Fibroblast of lung (primary cell): ENCODE results near the gene FLT3. TPM values are rescaled to one million over a fixed set of nuclear protein-coding genes. Genes with fewer than 3 reads are reported as not detected.

Experiments
- DNase-seq, 2 donors: peaks; one replicate each; pipeline versions ENCODE4 v3.0.0 to v3.0.0-alpha.2; 2010; ENCODE audit warnings: low read depth in 2 of 2
- H2AFZ ChIP-seq: 2 replicates; pipeline ENCODE4 v1.5.1; 2012; ENCODE audit warnings: low read length, control low read depth, inconsistent platforms
- H3K27ac ChIP-seq: 2 replicates; pipeline ENCODE4 v1.5.1; 2011; ENCODE audit warnings: low read length, control low read depth; ENCODE audit not compliant: insufficient read depth
- H3K27me3 ChIP-seq: 2 replicates; pipeline ENCODE4 v1.5.1; 2011; ENCODE audit warnings: mild to moderate bottlenecking, low read length; ENCODE audit not compliant: control insufficient read depth, insufficient read depth
- H3K36me3 ChIP-seq: 2 replicates; pipeline ENCODE4 v1.5.1; 2011; ENCODE audit warnings: low read length; ENCODE audit not compliant: control insufficient read depth, insufficient read depth
- H3K4me1 ChIP-seq: 2 replicates; pipeline ENCODE4 v1.5.1; 2011; ENCODE audit warnings: low read length; ENCODE audit not compliant: control insufficient read depth, insufficient read depth; ENCODE audit errors: extremely low read depth
- H3K4me2 ChIP-seq: 2 replicates; pipeline ENCODE4 v1.5.1; 2011; ENCODE audit warnings: low read length, control low read depth; ENCODE audit not compliant: insufficient read depth; ENCODE audit errors: extremely low read depth
- H3K4me3 ChIP-seq, 4 experiments: fragments of 200-600 bp in 1 of 4; sonication (generic) in 1 of 4; replicated peaks in 1 of 4; 2 replicates each; pipeline ENCODE4 v1.5.1; 2011 to 2016; ENCODE audit warnings: low read length in 4 of 4, low read depth in 3 of 4, mild to moderate bottlenecking in 3 of 4, control low read depth in 2 of 4, inconsistent platforms in 1 of 4, mixed read lengths in 1 of 4; ENCODE audit not compliant: insufficient read depth in 1 of 4; ENCODE audit errors: control extremely low read depth in 1 of 4
- H3K79me2 ChIP-seq: 2 replicates; pipeline ENCODE4 v1.5.1; 2012; ENCODE audit warnings: mild to moderate bottlenecking, low read length, inconsistent platforms; ENCODE audit not compliant: control insufficient read depth, insufficient read depth
- H3K9ac ChIP-seq: 2 replicates; pipeline ENCODE4 v1.5.1; 2011; ENCODE audit warnings: mild to moderate bottlenecking, low read length, control low read depth; ENCODE audit not compliant: insufficient read depth
- H3K9me3 ChIP-seq: 2 replicates; pipeline ENCODE4 v1.5.1; 2012; ENCODE audit warnings: low read depth, low read length; ENCODE audit not compliant: control insufficient read depth, insufficient read depth
- H4K20me1 ChIP-seq: 2 replicates; pipeline ENCODE4 v1.5.1; 2011; ENCODE audit warnings: low read length; ENCODE audit not compliant: control insufficient read depth, insufficient read depth; ENCODE audit errors: extremely low read depth
- CTCF ChIP-seq, 2 donors: IDR thresholded peaks in 1 of 2; conservative IDR thresholded peaks in 1 of 2; 1 replicate in 1 of 2; 2 replicates in 1 of 2; pipeline ENCODE4 v1.5.1; 2011 to 2012; ENCODE audit warnings: low read length in 2 of 2, control low read depth in 1 of 2, inconsistent platforms in 1 of 2, low read depth in 1 of 2, mild to moderate bottlenecking in 1 of 2
- EZH2 ChIP-seq: IDR thresholded peaks from 2 replicates; pipeline ENCODE4 v1.5.1; 2012; ENCODE audit warnings: low read length, control low read depth, mild to moderate bottlenecking; ENCODE audit errors: missing control alignments
- polyA plus RNA-seq, 2 donors: library from polyadenylated mRNA; depleted of rRNA in 1 of 2; stranded (reverse) in 1 of 2; unstranded in 1 of 2; fragments of >200 nt; gene quantifications; 2 replicates each; pipeline ENCODE4 v1.2.1, GENCODE V29; 2011 to 2012; ENCODE audit warnings: missing spikeins in 1 of 2
- total RNA-seq: library from RNA; depleted of rRNA; stranded (reverse); fragments of >200 nt; gene quantifications from 2 replicates; pipeline ENCODE4 v1.2.1, GENCODE V29; 2014

The FLT3 gene
- total and polyA plus RNA-seq, 2 donors (not counting 1 experiment from before 2014, with no cell fraction given): not detected

DNA sequence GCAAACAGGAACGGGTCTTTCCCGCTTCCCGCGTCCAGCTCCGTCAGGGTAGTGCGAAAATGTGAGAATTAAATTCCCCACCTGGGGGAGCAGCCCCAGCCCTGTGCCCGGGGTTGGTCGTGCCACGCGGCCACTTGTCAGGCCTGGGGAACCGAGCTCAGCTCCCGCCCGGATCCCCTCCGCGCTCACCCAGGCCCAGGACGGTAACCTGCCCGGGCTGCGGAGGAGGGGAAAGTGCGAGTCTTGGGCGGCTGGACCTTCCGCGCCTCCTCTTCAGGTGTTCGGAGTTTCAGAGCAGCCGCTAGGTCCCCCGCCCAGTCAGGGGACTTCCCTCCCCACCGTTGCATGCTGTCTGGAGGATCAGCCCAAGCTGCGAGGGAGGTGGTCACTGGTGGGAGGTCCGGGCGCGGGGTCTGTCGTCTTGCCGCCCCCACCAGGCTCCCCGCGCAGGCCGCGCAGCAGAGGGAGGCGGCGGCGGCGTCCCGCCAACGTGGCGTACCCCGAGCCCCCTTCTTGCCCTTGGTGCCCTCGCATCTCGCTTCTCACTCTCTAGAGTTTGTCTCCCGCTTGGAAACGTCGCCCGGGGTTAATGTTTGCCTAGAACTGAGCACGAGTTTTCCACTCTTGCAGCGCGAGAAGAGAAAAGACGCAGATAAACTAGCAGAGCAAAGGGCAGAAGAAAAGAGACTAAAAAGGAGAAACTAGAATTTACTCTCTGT, 119.9 kb downstream of the FLT3 start:
- peaks cover 67% of the 10 kb centered on the region for H3K27me3 ChIP-seq
- no peaks in the 10 kb centered on the region for H3K79me2 ChIP-seq
- no peak overlapping the region for H3K27ac ChIP-seq
- no peaks in the 10 kb centered on the region for H4K20me1 ChIP-seq
- H3K4me2 ChIP-seq: no peak overlapping the region
- H3K4me1 ChIP-seq: no peaks in the 10 kb centered on the region
- TF ChIP-seq CTCF (conservative IDR thresholded peaks at IDR 0.05 in 1 of 2, IDR thresholded peaks at IDR 0.05 in 1 of 2; ENCODE audit: low read depth in 1 of 2, low read length in 2 of 2) (no peak), EZH2 (peak; percentile 24)
- no peak overlapping the region for H3K9ac ChIP-seq
- H2AFZ ChIP-seq: no peak overlapping the region
- no peaks in the 10 kb centered on the region for H3K9me3 ChIP-seq
- H3K36me3 ChIP-seq: no peaks in the 10 kb centered on the region
- DNase-seq: no peak
- H3K4me3 ChIP-seq: no peak overlapping the region

GRCh38 chr13:27979765-27980279, 120.6 kb downstream of the FLT3 start:
- Histone ChIP-seq H3K79me2 (no peaks in the 10 kb centered on the region), H3K4me1 (no peaks in the 10 kb centered on the region), H3K9me3 (no peaks in the 10 kb centered on the region), H3K27me3 (peaks cover 67% of the 10 kb centered on the region), H3K4me2 (no peak overlapping the region), H2AFZ (no peak overlapping the region), H4K20me1 (no peaks in the 10 kb centered on the region), H3K4me3 (no peak overlapping the region), H3K9ac (no peak overlapping the region), H3K36me3 (no peaks in the 10 kb centered on the region), H3K27ac (no peak overlapping the region)
- TF ChIP-seq CTCF (conservative IDR thresholded peaks at IDR 0.05 in 1 of 2, IDR thresholded peaks at IDR 0.05 in 1 of 2; ENCODE audit: low read depth in 1 of 2, low read length in 2 of 2) (no peak), EZH2 (peak; percentile 90)
- no peak for DNase-seq

- no peaks in the 10 kb centered on the region for H3K4me1 ChIP-seq
- TF ChIP-seq CTCF (conservative IDR thresholded peaks at IDR 0.05 in 1 of 2, IDR thresholded peaks at IDR 0.05 in 1 of 2; ENCODE audit: low read depth in 1 of 2, low read length in 2 of 2) (no peak), EZH2 (no peak)
- DNase-seq: no peak
Measured at GRCh38 chr13:27979001-27979643, 121.3 kb downstream of the FLT3 start.

More at GRCh38 chr13:27979001-27979643, 121.3 kb downstream of the FLT3 start:
- H3K4me2 ChIP-seq: no peak overlapping the region
- no peak overlapping the region for H3K27ac ChIP-seq
- H3K79me2 ChIP-seq: no peaks in the 10 kb centered on the region
- peaks cover 68% of the 10 kb centered on the region for H3K27me3 ChIP-seq
- H3K9me3 ChIP-seq: no peaks in the 10 kb centered on the region
- no peaks in the 10 kb centered on the region for H4K20me1 ChIP-seq
- H3K9ac ChIP-seq: no peak overlapping the region
- H2AFZ ChIP-seq: no peak overlapping the region
- H3K36me3 ChIP-seq: no peaks in the 10 kb centered on the region
- no peak overlapping the region for H3K4me3 ChIP-seq
